GM18505 (cell line): ENCODE measurements around the gene GHRH.

ENCODE experiments used
- ATAC-seq: cut with Tn5 transposase; IDR thresholded peaks from one replicate; pipeline ENCODE4 v1.9.1; 2021; ENCODE audit not compliant: unreplicated experiment
- POLR2A ChIP-seq: IDR thresholded peaks from 4 replicates; pipeline ENCODE4 v1.6.1; 2011; ENCODE audit warnings: borderline replicate concordance; ENCODE audit not compliant: insufficient read depth, insufficient read length; ENCODE audit errors: extremely low read depth

The GHRH gene

DNA sequence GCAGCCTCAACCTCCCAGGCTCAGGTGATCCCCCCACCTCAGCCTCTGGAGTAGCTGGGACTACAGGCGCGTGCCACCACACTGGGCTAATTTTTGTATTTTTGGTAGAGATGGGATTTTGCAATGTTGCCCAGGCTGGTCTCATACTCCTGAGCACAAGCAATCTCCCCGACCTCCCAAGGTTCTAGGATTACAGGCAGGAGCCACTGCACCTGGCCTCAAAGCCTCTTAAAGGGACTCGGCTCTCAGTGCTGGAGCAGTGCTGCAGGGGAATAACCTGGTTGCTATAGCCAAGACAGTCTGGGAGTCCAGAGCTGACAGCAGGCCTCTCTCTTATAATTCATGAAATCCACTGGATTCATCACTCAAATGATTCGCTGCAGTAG is 17.0 kb downstream of the GHRH start:
- ATAC-seq, result no peak
- TF ChIP-seq POLR2A, result no peak

DNA sequence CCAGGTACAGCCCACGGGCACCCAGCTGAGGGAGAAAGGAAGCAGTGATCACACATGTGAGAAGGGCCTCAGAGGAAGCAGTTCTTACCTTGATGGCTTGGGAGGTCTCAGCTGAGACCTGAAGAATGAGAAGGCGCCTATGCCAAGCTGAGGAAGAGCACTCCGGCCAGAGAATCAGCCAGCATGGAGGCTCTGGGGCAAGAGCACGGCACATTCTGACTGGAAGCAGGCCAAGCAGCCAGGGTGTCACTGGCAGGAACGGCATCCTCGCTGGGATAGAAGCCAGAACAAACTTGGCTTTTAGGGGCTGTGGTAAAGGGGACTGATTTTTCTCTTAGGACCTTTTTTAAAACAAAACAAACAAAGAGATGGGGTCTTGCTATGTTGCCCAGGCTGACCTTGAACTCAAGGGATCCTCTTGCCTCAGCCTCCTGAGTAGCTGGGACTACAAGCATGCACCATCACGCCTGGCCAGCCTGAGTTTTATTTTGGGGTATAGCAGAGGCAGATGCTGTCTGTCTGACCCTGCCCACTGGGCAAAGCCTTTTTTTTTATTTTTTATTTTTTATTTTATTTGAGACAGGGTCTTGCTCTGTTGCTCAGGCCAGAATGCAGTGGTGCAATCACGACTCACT is 17.6 kb downstream of the GHRH start:
- TF ChIP-seq POLR2A, result no peak
- no peak for ATAC-seq

DNA sequence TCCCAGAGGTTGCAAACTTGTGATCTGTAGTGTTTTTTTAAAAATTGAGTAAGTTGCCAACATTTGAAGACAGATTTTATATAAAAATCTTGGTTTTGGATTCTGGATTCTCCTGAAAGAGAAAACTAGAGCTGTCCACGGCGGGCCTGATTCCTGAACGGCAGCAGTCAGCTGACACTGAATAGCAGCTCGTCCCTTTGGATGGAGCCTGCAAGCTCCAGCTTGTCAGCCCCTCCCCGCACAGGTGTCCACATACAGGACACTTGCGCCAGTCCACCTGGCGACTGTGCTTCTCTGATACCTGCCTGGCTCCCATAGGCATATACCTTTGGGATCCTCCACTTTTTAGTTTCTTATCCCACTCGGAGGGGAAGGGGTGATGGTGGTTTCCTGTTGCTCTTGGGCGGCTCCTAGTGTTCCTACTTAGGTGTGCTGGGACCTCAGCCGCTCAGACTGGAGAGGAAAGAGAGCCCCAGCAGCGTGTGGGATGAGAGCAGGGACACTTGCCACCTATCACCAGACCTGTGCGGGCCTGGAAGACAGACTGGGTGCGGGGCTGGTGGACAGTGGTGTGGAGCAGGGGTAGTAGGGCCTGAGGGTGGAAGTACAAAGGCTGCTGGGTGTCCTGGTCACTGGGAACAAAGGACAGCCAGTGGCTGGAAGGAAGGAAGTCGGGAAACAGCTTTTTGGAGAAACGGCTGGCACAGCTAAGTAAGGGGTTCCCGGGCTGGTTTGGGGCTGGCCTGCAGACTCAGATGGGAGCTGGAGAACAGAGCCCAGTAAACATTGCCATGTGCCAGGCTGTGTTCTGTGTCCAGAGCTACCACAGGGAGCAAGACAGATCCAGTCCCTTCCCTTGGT is 18.3 kb downstream of the GHRH start:
- no peak for TF ChIP-seq POLR2A
- ATAC-seq, result no peak

DNA sequence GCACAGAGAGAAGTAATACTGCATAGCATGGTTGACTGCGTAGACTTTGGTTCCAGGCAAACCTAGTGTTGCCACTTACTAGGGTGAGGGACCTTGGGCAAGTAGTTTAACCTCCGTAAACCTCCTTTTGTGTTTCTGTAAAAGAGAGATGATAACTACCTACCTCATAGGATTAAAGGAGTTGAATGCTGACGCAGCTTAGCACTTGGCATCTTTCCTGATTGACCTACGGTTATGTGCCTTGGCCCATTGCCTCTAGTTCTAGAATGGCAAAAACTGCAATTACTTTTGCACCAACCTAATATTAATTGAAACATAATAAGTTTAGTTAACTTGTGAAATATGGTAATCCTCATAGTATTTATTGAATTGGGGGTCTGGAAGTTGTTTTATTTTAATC is 19.1 kb downstream of the GHRH start:
- TF ChIP-seq POLR2A, result no peak
- no peak for ATAC-seq

DNA sequence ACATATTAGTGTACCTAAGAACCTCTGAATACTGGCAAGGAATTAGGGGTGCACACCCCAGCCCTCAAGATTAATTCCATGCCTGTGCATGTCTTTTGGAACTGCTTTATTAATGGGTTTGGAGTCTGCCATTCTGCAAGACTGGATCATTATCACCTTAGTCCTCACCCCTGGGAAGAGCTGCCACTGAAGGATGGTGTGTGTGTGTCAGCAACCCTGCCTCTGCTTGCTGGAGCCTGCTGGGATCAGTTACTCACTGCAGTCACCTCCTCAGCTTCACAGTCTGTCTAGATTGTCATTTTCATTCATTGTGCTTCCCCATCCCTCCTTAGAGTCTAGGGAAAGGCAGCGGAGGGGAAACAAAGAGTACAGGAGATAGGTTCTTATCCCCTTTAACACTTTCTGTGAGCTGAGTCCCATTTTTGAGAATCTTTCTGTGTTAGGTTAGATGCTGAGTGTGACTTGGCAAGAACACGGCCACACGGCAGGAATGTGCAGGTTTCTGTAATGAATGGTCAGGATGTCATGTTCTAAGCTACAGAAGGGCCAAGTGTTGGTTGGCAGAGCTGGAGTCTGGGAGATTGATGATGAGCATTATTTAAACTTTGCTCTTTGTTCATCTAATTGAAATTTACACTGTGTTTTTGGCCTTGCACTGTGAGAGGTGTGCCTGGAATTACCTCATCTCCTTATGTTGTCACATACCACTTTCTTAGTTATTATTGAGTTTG is 21.1 kb downstream of the GHRH start:
- TF ChIP-seq POLR2A, result no peak
- ATAC-seq, result no peak

DNA sequence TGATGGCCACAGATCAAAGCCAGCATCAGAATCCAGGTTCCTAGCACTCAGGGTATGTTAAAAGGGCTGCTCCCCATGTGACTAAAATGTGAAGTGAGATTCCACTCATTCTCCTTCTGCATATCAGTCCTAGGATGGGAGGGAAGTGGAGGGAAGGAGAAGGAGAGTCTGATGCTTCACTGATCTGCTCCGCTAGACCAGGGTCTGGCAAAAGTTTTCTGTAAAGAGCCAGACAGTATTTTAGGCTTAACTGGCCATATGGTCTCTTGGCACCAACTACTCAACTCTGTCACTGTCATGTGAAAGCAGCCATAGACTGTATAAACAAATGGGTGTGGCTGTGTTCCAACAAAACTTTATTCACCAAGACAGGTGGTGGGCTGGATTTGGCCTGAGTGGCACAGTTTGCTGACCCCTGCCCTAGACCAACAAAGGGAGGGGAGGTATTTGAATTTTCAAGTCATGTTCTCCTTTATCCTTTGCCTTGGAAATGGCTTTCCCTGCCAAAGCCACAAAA is 22.6 kb downstream of the GHRH start:
- TF ChIP-seq POLR2A, result no peak

DNA sequence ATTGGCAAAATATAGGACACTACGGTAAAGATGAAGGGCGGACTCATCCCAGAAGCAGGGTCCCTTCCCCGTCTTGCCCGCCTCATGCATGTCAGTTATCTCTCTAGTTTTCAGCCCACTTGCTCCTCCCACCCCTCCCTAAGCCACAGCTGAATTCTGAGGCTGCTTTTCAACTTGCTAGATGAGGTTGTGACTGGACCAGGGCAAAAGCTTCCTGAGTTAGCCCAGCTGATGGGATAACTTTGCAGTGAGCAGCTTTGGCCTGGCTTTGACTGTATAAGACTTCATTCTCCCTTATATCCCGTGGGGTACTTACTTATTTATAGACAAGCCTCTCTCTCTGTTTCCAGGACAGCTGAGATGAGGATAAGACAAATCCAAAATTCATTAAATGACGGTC is 23.2 kb downstream of the GHRH start:
- ATAC-seq, result no peak
- no peak for TF ChIP-seq POLR2A

More for the DNA sequence above, 22.6 kb downstream of the GHRH start:
- ATAC-seq, result no peak

DNA sequence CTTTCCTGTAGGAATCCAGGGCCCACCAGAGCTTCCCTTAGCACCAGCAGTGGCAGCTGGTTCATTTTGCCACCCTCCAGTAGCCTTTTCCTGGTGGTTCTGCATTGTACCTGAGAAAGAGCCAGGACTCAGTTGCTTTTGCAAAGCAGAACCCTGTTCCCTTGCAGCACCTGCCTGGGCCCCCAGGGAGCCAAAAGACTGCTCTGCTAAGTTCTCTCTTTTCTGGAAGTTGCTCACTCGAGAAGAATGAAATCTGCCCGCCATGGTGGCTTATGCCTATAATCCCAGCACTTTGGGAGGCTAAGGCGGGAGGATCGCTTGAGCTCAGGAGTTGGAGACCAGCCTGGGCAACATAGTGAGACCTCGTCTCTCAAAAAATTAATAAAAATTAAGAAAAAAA is 24.0 kb downstream of the GHRH start:
- no peak for ATAC-seq
- TF ChIP-seq POLR2A, result no peak

DNA sequence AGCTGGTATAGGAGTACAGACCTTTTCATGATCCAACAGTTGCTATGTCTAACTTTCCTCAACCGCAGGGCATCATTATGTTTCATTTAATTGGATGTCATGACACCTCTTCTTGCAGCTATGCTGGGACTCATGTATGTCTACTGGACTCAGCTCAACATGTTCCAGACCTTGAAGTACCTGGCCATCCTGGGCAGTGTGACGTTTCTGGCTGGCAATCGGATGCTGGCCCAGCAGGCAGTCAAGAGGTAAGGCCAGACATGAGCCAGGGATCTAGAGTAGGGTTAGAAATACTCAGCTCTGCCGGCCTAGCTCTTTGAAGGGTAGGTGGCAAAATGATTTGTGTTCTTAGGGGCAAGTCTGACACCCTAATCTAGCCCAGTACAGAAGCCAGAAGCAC is 25.2 kb downstream of the GHRH start:
- TF ChIP-seq POLR2A, result no peak
- ATAC-seq, result no peak

DNA sequence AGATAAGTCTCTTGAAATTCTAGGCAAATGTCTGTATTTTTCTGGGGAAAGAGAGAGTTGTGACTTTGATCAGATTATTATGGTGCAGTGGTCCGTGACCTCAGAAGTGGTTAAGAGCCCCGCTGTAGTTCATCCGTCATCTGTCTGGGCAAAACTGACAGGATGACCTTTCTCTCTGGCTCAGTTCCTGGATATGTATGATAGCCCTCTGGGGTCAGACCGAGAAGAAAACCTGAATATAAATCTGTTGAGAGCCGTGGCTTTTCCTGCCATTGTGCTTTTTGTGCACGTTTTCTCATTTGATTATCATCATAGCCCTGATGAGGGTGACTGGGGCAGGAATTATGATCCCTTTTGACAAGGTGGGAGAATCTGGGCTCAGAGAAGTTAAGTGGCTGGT is 26.5 kb downstream of the GHRH start:
- ATAC-seq, result no peak
- TF ChIP-seq POLR2A, result no peak

DNA sequence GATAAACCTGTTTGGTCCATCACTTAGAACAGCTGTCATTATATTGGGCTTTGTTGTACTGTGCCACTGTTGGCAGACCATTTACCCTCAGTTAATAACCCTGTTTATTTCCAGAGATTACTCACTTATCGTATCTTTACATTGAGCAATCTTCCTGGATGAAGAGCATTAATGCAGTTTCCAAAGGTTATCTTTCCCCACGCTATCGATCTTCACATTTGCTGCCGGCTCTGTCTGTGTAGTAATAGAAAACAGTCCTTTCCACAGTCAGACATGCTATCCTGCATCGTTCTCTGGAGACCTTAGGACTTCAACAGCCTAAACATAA is 27.4 kb downstream of the GHRH start:
- no peak for TF ChIP-seq POLR2A
- no peak for ATAC-seq

DNA sequence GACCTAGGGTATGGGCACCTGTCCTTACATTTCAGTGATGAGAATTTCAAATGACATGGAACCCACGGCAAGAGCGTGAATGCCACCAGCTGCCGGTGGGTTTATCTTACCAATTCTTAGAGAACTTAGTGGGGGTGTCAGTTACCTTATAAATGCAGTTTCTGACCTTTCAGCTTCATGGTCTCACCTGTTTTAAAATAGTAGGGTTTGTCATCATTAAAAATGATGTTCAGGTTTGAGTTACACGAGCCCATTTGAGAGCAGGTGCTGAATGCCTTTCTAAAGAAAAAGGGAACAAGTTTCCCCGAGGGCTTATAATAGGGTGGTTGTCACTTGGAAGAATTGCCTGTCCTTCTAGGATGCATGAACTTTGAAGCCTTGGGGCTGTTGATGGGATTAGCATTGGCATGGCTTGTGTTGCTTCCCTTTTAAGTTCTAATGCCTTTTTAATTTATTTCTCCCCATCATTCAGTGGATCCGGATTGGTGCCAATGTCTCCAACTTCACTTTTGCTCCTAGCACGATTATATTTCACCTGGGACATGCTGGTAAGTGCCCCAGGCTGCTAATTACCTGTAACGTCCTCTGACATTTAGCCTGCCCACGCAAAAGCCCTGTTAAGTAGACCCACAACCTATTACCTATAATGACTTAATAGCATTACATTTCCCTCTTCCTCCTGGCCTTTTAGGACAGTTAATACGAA is 27.9 kb downstream of the GHRH start:
- TF ChIP-seq POLR2A, result no peak
- no peak for ATAC-seq
